ENCODE data around the gene SPDYE6. TPM values are rescaled to one million over a fixed set of nuclear protein-coding genes. Genes with fewer than 3 reads are reported as not detected.
"Not testable (repeated sequence)": the region's sequence is repeated elsewhere in the genome, so short reads cannot be mapped to it uniquely, and the experiment has no call there.

Gene SPDYE6
- total RNA-seq, 3 donors from 2014 or later = 0.33 TPM; not detected in 2

DNA sequence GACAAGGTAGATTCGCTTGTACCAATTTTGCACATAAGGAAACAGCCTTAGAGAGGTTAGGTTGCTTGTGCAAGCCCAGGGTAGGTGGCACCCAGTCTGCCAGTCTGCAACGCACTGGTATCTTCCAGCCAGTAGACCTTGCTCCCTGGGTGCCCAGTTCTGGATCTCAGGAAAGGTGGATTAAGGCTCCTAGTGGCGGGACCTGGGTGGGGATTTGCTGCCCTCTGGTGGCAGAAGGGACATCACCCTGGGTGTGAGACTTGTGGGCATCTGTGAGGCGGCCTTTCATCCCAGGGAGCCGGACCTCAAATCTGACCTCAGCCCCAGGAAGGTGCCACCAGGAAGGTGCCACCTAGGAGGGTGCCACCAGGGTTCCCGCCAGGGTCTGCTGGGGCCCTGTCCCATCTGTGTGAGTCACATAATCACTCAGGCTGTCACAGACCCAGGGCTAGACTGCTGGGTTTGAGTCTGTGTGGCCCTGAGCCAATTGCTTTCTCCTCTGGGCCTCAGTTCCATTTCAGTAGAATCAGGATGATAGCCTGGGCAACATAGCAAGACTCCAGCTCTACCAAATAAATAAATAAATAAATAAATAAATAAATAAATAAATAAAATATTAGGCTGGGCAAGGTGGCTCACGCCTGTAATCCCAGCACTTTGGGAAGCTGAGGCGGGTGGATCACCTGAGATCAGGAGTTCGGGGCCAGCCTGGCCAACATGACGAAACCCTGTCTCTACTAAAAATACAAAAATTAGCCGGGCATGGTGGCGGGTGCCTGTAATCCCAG is 34.6 kb upstream of the SPDYE6 start:
- intact Hi-C loops (cut with DNase I; ENCODE audit: low total_unique reads) = no loop called here
- no peaks in the 10 kb centered on the region for H3K36me3 ChIP-seq
- no peak overlapping the region for H3K4me3 ChIP-seq
- H3K27ac ChIP-seq = no peak overlapping the region
- no peaks in the 10 kb centered on the region for H3K4me1 ChIP-seq
- no peaks in the 10 kb centered on the region for H3K9me3 ChIP-seq
- TF ChIP-seq, protein P1, sequence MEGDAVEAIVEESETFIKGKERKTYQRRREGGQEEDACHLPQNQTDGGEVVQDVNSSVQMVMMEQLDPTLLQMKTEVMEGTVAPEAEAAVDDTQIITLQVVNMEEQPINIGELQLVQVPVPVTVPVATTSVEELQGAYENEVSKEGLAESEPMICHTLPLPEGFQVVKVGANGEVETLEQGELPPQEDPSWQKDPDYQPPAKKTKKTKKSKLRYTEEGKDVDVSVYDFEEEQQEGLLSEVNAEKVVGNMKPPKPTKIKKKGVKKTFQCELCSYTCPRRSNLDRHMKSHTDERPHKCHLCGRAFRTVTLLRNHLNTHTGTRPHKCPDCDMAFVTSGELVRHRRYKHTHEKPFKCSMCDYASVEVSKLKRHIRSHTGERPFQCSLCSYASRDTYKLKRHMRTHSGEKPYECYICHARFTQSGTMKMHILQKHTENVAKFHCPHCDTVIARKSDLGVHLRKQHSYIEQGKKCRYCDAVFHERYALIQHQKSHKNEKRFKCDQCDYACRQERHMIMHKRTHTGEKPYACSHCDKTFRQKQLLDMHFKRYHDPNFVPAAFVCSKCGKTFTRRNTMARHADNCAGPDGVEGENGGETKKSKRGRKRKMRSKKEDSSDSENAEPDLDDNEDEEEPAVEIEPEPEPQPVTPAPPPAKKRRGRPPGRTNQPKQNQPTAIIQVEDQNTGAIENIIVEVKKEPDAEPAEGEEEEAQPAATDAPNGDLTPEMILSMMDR (IDR thresholded peaks at IDR 0.05) = peak; percentile 78 to 93 (median 88)
- TF ChIP-seq POLR2A (IDR thresholded peaks at IDR 0.05) (no peak), POLR2AphosphoS5 (IDR thresholded peaks at IDR 0.05) (peak in 1 of 3 donors; percentile 22)
- H3K27me3 ChIP-seq = no peaks in the 10 kb centered on the region
- DNase-seq (ENCODE audit: low spot score in 2 of 2) = peak; percentile 61 to 84

DNA sequence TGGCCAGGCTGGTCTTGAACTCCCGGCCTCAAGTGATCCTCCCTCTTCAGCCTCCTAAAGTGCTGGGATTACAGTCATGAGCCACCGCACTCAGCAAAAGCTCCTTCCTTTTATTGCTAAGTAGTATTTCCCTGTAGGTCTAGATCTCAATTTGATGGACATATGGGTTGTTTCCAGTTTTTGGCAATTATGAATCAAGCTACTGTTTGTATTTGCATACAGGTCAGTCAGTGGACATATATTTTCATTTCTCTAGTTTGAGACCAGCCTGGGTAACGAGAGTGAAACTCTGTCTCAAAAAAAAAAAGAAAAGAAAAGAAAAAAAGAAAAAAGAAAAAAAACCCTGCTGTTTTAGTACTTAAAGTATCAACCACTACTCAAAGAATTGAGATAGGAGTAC is 33.6 kb upstream of the SPDYE6 start:
- Histone ChIP-seq H3K36me3 (no peaks in the 10 kb centered on the region), H3K27me3 (no peaks in the 10 kb centered on the region), H3K4me3 (no peak overlapping the region), H3K9me3 (no peaks in the 10 kb centered on the region), H3K27ac (no peak overlapping the region), H3K4me1 (no peaks in the 10 kb centered on the region)
- no peak for DNase-seq (ENCODE audit: low spot score in 2 of 2)
- intact Hi-C loops (cut with DNase I; ENCODE audit: low total_unique reads) = no loop called here
- TF ChIP-seq POLR2AphosphoS5 (IDR thresholded peaks at IDR 0.05) (no peak), POLR2A (IDR thresholded peaks at IDR 0.05) (no peak)
- TF ChIP-seq, protein P1 (IDR thresholded peaks at IDR 0.05) = no peak

DNA sequence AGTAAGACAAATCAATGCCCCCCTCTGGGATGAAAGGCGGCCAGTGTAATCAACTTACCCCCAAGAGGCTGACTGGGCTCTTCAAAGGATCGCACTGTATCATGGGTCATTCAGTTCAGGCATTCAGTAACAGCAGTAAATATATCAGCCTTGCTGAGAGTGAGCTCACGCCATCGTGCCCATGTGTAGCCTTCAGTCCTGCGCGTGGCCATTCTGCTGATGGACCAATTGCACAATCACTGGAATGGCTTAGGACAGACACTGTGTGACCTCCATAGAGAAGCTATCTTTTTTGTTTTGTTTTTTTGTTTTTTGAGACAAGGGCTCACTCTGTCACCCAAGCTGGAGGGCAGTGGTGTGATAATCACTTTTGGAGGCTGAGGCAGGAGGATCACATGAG is 30.8 kb upstream of the SPDYE6 start:
- no peaks in the 10 kb centered on the region for H3K4me1 ChIP-seq
- H3K4me3 ChIP-seq = no peak overlapping the region
- no peaks in the 10 kb centered on the region for H3K36me3 ChIP-seq
- intact Hi-C loops (cut with DNase I; ENCODE audit: low total_unique reads) = no loop called here
- no peak for DNase-seq (ENCODE audit: low spot score in 2 of 2)
- H3K9me3 ChIP-seq = no peaks in the 10 kb centered on the region
- H3K27ac ChIP-seq = no peak overlapping the region
- TF ChIP-seq POLR2AphosphoS5 (IDR thresholded peaks at IDR 0.05) (no peak), POLR2A (IDR thresholded peaks at IDR 0.05) (no peak)
- TF ChIP-seq, protein P1 (IDR thresholded peaks at IDR 0.05) = no peak
- no peaks in the 10 kb centered on the region for H3K27me3 ChIP-seq

DNA sequence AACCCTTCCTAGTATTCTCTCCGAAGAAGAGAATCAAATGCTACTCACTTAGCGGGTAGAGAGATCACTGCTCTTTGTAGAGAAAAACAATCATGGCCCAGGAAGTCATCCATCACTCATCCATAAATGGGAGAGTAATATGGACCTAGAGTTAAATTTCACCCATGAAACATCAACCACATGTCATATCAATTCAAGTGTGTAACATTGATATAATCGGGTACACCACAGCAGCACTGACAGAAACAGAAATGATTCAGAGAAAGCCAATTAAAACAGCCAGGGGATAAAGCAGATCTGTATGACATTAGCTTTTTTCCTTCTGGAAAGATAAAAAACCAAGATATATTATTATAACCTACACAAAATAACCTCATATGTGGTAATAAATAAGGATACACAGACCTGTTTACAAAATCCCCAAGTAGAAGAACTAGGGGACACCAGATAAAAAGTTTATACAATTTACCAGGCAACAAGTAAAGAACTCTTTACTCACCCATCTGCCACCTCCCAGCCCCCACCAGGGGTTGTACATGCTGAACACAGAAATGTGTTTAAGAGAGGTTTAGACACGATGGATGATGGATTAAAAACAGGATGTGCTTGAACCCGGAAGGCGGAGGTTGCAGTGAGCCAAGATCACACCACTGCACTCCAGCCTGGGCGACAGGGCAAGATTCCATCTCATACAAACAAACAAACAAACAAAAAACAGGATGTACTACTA is 25.6 kb upstream of the SPDYE6 start:
- H3K36me3 ChIP-seq; intact Hi-C loops (cut with DNase I; ENCODE audit: low total_unique reads); H3K9me3 ChIP-seq; H3K27me3 ChIP-seq; H3K4me1 ChIP-seq; DNase-seq (ENCODE audit: low spot score in 2 of 2); H3K4me3 ChIP-seq; H3K27ac ChIP-seq: not testable (repeated sequence)

DNA sequence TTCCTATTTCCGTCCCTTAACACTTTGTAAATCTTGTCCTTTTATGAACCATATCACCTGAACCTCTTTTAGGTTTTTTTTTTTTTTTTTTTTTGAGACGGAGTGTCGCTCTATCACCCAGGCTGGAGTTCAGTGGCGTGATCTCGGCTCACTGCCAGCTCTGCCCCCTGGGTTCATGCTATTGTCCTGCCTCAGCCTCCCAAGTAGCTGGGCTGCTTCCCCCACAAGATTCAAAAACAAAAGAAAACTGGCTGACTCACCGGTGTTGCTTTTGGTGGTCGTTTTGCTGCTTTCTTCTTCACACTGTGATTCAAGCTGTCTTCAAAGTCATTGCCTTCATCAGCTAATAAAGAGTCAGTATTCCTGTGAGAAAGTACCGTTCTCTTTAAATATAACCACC is 24.6 kb upstream of the SPDYE6 start:
- H3K36me3 ChIP-seq; H3K9me3 ChIP-seq; intact Hi-C loops (cut with DNase I; ENCODE audit: low total_unique reads); DNase-seq (ENCODE audit: low spot score in 2 of 2); H3K4me3 ChIP-seq; H3K27ac ChIP-seq; H3K4me1 ChIP-seq; H3K27me3 ChIP-seq: not testable (repeated sequence)

DNA sequence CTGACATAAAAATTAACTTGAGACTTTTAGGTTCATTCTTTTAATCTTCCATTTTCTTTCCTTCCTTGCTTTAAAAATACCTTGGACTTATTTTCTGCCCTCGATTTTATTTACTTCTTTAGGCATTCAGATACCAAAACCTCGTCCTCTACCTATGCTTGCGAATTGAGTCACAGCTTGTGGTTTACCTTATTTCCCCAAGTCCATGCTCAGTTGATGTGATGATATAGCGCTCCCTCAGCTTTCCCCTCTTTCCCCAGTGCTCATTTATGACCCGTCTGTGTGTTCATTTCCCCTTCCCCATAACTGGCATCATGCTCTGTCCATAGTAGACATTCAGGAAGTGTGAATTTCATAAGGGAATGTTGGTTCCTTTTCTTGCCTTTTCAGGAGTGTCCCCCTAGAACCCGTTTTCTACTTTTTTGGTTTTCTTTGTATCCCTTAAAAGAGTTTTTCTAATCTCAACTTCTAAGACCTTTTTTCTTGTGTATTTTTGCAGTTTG is 20.8 kb upstream of the SPDYE6 start:
- H3K9me3 ChIP-seq = no peaks in the 10 kb centered on the region
- H3K36me3 ChIP-seq = no peaks in the 10 kb centered on the region
- H3K27me3 ChIP-seq = no peaks in the 10 kb centered on the region
- H3K27ac ChIP-seq = no peak overlapping the region
- H3K4me1 ChIP-seq = no peaks in the 10 kb centered on the region
- intact Hi-C loops (cut with DNase I; ENCODE audit: low total_unique reads) = no loop called here
- DNase-seq (ENCODE audit: low spot score in 2 of 2) = no peak
- TF ChIP-seq, protein P1 (IDR thresholded peaks at IDR 0.05) = no peak
- TF ChIP-seq POLR2AphosphoS5 (IDR thresholded peaks at IDR 0.05) (no peak), POLR2A (IDR thresholded peaks at IDR 0.05) (no peak)
- H3K4me3 ChIP-seq = no peak overlapping the region

DNA sequence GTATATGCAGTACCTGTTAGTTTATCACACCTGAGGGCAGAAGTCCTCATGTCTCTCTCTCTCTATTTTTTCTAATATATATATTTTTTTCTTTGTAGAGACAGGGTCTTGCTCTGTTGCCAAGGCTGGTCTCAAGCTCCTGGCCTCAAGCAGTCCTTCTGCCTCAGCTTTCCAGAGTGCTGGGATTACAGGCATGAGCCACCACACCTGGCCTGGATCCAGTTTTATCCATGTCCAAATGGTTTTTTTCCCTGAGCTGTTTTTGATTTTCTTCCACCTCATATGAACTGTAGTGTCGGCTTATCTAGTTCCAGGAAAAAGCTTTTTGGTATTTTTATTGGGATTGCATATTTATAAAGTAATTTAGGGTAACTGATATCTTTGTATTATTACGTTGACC is 16.6 kb upstream of the SPDYE6 start:
- not testable (repeated sequence) for H3K36me3 ChIP-seq, H3K27me3 ChIP-seq

DNA sequence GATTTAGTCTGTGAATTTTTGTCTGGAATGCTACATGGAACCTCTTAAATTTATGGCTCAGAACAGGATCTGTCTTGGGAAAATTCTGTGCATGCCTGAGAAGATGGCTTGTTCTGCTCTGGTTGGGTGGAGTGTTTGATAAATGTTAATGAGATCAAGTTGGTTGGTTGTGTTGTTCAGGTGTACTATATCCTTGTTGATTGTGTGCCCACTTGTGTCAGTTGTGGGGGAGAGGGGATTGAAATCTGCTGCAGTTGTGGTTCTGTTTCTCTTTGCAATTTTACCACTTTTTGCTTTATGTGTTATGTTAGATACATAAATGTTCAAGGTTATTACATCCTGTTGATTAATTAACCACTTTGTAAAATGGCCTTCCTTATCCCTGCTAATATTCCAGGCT is 13.8 kb upstream of the SPDYE6 start:
- DNase-seq (ENCODE audit: low spot score in 2 of 2); H3K36me3 ChIP-seq; H3K27ac ChIP-seq; intact Hi-C loops (cut with DNase I; ENCODE audit: low total_unique reads); H3K9me3 ChIP-seq; H3K27me3 ChIP-seq; H3K4me3 ChIP-seq; H3K4me1 ChIP-seq: not testable (repeated sequence)

More for the DNA sequence above, 16.6 kb upstream of the SPDYE6 start:
- H3K27ac ChIP-seq; H3K4me1 ChIP-seq; H3K4me3 ChIP-seq; DNase-seq (ENCODE audit: low spot score in 2 of 2); H3K9me3 ChIP-seq; intact Hi-C loops (cut with DNase I; ENCODE audit: low total_unique reads): not testable (repeated sequence)

Measured in breast epithelium (tissue), 4 donors.